Measurements from ENCODE around the gene LZTR1. TPM values are rescaled to one million over a fixed set of nuclear protein-coding genes. Genes with fewer than 3 reads are reported as not detected.
"Not testable (repeated sequence)": the region's sequence is repeated elsewhere in the genome, so short reads cannot be mapped to it uniquely, and the experiment has no call there.

LZTR1 gene
- total RNA-seq, 1 experiment from 2014 or later, result 40.2 TPM

DNA sequence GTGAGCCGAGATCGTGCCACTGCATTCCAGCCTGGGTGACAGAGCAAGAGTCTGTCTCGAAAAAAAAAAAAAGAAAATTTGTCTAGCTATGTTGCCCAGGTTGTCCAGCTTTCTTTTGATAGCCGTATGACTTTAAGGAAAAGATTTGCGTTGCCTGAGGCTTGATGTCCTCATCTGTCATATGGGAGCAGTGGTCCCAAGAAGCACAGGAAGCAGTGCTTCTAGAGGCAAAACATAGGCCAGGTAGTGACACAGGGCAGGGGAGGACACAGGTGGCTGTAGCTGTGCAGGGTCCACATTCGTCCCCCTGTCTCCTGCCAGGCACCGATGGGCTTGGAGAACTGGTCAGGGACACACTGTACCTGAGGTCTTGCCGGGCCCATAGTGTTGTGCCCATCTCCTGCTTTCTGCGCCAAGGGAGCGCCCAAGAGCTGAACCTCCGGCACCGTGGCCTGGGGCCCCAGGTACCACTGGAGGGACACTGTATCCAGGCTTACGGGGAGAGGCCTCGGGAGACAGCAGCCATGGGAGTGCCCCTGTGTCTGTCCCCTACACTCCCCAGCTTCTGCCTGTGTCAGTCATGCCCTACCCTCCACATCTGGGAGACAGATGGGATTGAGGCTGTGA is 65.1 kb downstream of the LZTR1 start:
- H3K36me3 ChIP-seq (ENCODE audit: control insufficient read depth, insufficient read depth, low read length), result no peaks in the 10 kb centered on the region
- no peak overlapping the region for H3K4me3 ChIP-seq (ENCODE audit: low read depth in 2 of 2, low read length in 2 of 2)
- no peak for ATAC-seq
- no peaks in the 10 kb centered on the region for H3K9me3 ChIP-seq (ENCODE audit: control insufficient read depth, insufficient read depth, low read depth, low read length)
- H3K4me1 ChIP-seq (ENCODE audit: control insufficient read depth, insufficient read depth, low read length), result peaks cover 5% of the 10 kb centered on the region; the same call in 1 of the 2 replicates
- CTCF ChIA-PET, result no interaction called here
- DNase-seq (ENCODE audit: low read depth, low spot score), result no peak
- no peaks in the 10 kb centered on the region for H3K27me3 ChIP-seq (ENCODE audit: control insufficient read depth, insufficient read depth, low read length)
- POLR2A ChIA-PET, result no interaction called here
- intact Hi-C loops (cut with micrococcal nuclease; ENCODE audit: unreplicated experiment) (no loop called here), in situ Hi-C loops (cut with HindIII; ENCODE audit: low pct_unique_long_range_greater_than_20kb, low sequenced_read_pairs) (no loop called here)
- no TSS peak for BruUV-seq (replicated peaks)
- TF ChIP-seq TCF7L2 (IDR thresholded peaks at IDR 0.05; ENCODE audit: low read depth, low read length), result no peak
- TF ChIP-seq, protein P1, sequence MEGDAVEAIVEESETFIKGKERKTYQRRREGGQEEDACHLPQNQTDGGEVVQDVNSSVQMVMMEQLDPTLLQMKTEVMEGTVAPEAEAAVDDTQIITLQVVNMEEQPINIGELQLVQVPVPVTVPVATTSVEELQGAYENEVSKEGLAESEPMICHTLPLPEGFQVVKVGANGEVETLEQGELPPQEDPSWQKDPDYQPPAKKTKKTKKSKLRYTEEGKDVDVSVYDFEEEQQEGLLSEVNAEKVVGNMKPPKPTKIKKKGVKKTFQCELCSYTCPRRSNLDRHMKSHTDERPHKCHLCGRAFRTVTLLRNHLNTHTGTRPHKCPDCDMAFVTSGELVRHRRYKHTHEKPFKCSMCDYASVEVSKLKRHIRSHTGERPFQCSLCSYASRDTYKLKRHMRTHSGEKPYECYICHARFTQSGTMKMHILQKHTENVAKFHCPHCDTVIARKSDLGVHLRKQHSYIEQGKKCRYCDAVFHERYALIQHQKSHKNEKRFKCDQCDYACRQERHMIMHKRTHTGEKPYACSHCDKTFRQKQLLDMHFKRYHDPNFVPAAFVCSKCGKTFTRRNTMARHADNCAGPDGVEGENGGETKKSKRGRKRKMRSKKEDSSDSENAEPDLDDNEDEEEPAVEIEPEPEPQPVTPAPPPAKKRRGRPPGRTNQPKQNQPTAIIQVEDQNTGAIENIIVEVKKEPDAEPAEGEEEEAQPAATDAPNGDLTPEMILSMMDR (IDR thresholded peaks at IDR 0.05), result no peak
- TF ChIP-seq SIN3A (IDR thresholded peaks at IDR 0.05; ENCODE audit: borderline replicate concordance, insufficient read depth, low read depth, low read length), result no peak
- TF ChIP-seq REST (IDR thresholded peaks at IDR 0.05; ENCODE audit: insufficient read depth in 1 of 2, low read depth in 2 of 2, low read length in 1 of 2), result no peak
- no peak for TF ChIP-seq POLR2AphosphoS5 (IDR thresholded peaks at IDR 0.05; ENCODE audit: low read depth, low read length)
- H3K27ac ChIP-seq (ENCODE audit: low read length), result no peak overlapping the region

DNA sequence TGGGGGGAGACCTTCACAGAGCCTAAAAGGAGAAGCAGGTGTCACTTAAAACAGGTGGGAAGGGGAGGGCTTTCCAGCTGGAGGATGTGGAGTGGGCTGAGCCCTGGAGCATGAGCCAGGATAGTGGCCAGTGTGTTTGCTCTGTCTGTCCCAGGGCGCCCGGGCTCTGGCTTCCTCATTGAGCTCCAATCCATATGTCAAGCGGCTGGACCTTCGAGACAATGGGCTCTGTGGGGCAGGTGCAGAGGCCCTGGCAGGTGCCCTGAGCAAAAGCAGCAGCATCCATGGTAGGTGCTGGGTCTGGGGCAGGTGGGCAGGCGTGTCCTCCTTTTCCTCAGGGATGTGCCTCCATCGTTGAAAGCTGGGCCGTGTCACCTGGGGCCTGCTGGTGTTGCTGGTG is 65.6 kb downstream of the LZTR1 start:
- Histone ChIP-seq H3K4me3 (ENCODE audit: low read depth in 2 of 2, low read length in 2 of 2) (no peak overlapping the region), H3K27ac (ENCODE audit: low read length) (no peak overlapping the region), H3K9me3 (ENCODE audit: control insufficient read depth, insufficient read depth, low read depth, low read length) (no peaks in the 10 kb centered on the region), H3K4me1 (ENCODE audit: control insufficient read depth, insufficient read depth, low read length) (peaks cover 5% of the 10 kb centered on the region; the same call in 1 of the 2 replicates), H3K36me3 (ENCODE audit: control insufficient read depth, insufficient read depth, low read length) (no peaks in the 10 kb centered on the region), H3K27me3 (ENCODE audit: control insufficient read depth, insufficient read depth, low read length) (no peaks in the 10 kb centered on the region)
- no TSS peak for BruUV-seq (replicated peaks)
- intact Hi-C loops (cut with micrococcal nuclease; ENCODE audit: unreplicated experiment), result no loop called here
- ATAC-seq (no peak), DNase-seq (ENCODE audit: low read depth, low spot score) (no peak)
- CTCF ChIA-PET, result no interaction called here
- in situ Hi-C loops (cut with HindIII; ENCODE audit: low pct_unique_long_range_greater_than_20kb, low sequenced_read_pairs), result no loop called here
- POLR2A ChIA-PET, result no interaction called here
- TF ChIP-seq, protein P1 (IDR thresholded peaks at IDR 0.05), result no peak
- no peak for TF ChIP-seq SIN3A (IDR thresholded peaks at IDR 0.05; ENCODE audit: borderline replicate concordance, insufficient read depth, low read depth, low read length)
- no peak for TF ChIP-seq POLR2AphosphoS5 (IDR thresholded peaks at IDR 0.05; ENCODE audit: low read depth, low read length)
- TF ChIP-seq TCF7L2 (IDR thresholded peaks at IDR 0.05; ENCODE audit: low read depth, low read length), result no peak

- H3K27ac ChIP-seq (ENCODE audit: low read length); H3K27me3 ChIP-seq (ENCODE audit: control insufficient read depth, insufficient read depth, low read length); POLR2A ChIA-PET; H3K4me1 ChIP-seq (ENCODE audit: control insufficient read depth, insufficient read depth, low read length); BruUV-seq (replicated peaks); DNase-seq (ENCODE audit: low read depth, low spot score); in situ Hi-C loops (cut with HindIII; ENCODE audit: low pct_unique_long_range_greater_than_20kb, low sequenced_read_pairs); H3K4me3 ChIP-seq (ENCODE audit: low read depth in 2 of 2, low read length in 2 of 2); ATAC-seq; H3K9me3 ChIP-seq (ENCODE audit: control insufficient read depth, insufficient read depth, low read depth, low read length); intact Hi-C loops (cut with micrococcal nuclease; ENCODE audit: unreplicated experiment); H3K36me3 ChIP-seq (ENCODE audit: control insufficient read depth, insufficient read depth, low read length): not testable (repeated sequence)
- CTCF ChIA-PET, result interaction anchor here (0.7 kb wide), 1 partner anchor 1896 kb away, joined by 3 read pairs; no protein-coding TSS in a partner anchor
These were observed 66.4 kb downstream of the LZTR1 start for GRCh38 chr22:21048448-21048847.

All from Panc1 (cell line).